Measurements from ENCODE around the gene AP1AR.

DNA sequence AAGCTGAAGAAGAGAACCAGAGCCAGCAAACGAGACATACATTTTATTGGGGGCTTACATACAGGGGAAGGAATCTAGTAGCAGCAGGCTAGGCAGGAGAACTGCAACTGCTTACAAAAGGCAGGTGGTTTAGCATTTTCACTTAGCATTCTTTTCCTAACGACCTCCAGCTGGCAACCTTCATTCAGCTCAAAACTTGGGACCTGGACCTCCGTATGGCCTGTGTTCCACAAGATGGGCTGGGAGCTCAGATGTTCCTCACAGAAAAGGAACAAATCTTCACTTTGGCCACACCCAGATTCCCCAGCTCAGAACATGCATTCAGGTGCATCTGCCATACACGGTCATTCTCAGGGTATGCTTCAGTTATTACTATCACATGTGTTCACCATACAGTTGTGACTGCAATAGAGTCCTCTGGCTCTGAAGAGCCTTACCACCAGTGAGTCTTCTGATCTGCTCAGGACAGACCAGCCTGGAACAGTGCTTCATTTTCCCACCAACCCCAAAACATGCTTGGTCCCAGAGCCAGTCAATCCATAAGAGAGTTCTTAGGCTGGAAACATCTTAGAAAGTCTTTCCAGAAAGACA, 29.6 kb upstream of the AP1AR start:
- TF ChIP-seq, protein P1, sequence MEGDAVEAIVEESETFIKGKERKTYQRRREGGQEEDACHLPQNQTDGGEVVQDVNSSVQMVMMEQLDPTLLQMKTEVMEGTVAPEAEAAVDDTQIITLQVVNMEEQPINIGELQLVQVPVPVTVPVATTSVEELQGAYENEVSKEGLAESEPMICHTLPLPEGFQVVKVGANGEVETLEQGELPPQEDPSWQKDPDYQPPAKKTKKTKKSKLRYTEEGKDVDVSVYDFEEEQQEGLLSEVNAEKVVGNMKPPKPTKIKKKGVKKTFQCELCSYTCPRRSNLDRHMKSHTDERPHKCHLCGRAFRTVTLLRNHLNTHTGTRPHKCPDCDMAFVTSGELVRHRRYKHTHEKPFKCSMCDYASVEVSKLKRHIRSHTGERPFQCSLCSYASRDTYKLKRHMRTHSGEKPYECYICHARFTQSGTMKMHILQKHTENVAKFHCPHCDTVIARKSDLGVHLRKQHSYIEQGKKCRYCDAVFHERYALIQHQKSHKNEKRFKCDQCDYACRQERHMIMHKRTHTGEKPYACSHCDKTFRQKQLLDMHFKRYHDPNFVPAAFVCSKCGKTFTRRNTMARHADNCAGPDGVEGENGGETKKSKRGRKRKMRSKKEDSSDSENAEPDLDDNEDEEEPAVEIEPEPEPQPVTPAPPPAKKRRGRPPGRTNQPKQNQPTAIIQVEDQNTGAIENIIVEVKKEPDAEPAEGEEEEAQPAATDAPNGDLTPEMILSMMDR (IDR thresholded peaks at IDR 0.05) = no peak
- TF ChIP-seq POLR2A (IDR thresholded peaks at IDR 0.05) = no peak

All from heart left ventricle (tissue), 13 donors.